Measurements from ENCODE around the gene NCOA7. TPM values are rescaled to one million over a fixed set of nuclear protein-coding genes. Genes with fewer than 3 reads are reported as not detected.

The NCOA7 gene
- total RNA-seq, 1 experiment from 2014 or later: 9.4 TPM

DNA sequence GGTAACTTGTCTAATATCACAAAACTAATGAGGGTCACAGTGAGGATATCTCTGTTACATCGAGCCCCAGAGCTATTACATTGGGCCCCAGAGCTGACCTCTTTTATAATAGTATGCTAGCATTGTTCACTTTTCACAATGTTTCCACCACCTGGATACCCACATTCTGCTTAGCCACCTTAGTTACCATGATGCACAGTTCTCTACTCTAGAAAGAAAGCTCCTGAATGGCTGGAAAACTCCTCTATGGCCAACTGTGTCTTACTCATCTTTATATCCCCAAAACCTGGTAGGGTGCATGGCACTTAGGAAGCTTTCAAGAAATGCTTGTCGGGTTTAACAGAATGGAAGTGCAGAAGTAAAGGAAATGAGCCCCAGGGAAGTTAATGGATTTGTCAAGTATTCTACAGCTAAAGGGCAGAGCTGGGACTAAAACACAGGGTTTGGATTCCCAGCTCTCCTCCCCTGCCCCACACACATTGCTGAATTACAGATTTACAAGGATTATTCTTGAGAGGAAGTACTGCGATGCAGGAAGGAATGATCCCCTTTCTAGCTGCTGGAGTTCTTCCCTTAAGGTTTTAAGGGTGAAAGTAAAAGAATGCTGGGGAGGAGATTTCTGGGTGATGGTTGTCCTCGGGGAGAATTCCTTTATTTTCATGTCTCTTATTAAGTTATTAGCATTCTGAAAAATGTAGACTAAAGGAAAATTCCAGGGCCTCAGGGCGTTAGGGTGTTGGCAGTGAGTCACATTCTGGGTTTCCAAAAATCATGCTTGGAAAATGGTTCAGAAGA, 149.7 kb downstream of the NCOA7 start:
- no peak overlapping the region for H3K14ac ChIP-seq (ENCODE audit: insufficient read depth, low read length)
- no peak overlapping the region for H3K23ac ChIP-seq (ENCODE audit: insufficient read length, low read depth, low read length)
- H2AK5ac ChIP-seq (ENCODE audit: insufficient read length, low read length): no peak overlapping the region
- H4K8ac ChIP-seq (replicated peaks; ENCODE audit: insufficient read length, low read depth, low read length): no peak overlapping the region
- H4K91ac ChIP-seq (ENCODE audit: insufficient read length, low read depth, low read length): no peak overlapping the region
- H2BK15ac ChIP-seq (ENCODE audit: low read depth, low read length): no peak overlapping the region
- no peak overlapping the region for H2AFZ ChIP-seq (ENCODE audit: low read length)
- H3K56ac ChIP-seq (ENCODE audit: insufficient read length, low read depth, low read length): no peak overlapping the region
- no peak overlapping the region for H3K27ac Mint-ChIP-seq
- H2BK5ac ChIP-seq (ENCODE audit: insufficient read length, low read length): no peak overlapping the region
- H3K36me3 Mint-ChIP-seq (ENCODE audit: insufficient read depth in 1 of 3, low read depth in 3 of 3): no peaks in the 10 kb centered on the region; a peak in 1 of 7 replicates
- no peak overlapping the region for H3K18ac ChIP-seq (ENCODE audit: insufficient read length, low read depth, low read length)
- H3K79me1 ChIP-seq (ENCODE audit: insufficient read depth, low read depth, low read length, poor library complexity, severe bottlenecking): no peaks in the 10 kb centered on the region
- no peak overlapping the region for H3T11ph ChIP-seq (ENCODE audit: low read length)
- H3K27me3 Mint-ChIP-seq (ENCODE audit: low read depth): peaks cover 4% of the 10 kb centered on the region
- H4K5ac ChIP-seq (ENCODE audit: insufficient read length, low read depth, low read length): no peak overlapping the region
- TF ChIP-seq, protein P1, sequence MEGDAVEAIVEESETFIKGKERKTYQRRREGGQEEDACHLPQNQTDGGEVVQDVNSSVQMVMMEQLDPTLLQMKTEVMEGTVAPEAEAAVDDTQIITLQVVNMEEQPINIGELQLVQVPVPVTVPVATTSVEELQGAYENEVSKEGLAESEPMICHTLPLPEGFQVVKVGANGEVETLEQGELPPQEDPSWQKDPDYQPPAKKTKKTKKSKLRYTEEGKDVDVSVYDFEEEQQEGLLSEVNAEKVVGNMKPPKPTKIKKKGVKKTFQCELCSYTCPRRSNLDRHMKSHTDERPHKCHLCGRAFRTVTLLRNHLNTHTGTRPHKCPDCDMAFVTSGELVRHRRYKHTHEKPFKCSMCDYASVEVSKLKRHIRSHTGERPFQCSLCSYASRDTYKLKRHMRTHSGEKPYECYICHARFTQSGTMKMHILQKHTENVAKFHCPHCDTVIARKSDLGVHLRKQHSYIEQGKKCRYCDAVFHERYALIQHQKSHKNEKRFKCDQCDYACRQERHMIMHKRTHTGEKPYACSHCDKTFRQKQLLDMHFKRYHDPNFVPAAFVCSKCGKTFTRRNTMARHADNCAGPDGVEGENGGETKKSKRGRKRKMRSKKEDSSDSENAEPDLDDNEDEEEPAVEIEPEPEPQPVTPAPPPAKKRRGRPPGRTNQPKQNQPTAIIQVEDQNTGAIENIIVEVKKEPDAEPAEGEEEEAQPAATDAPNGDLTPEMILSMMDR (conservative IDR thresholded peaks at IDR 0.05): no peak
- no peaks in the 10 kb centered on the region for H3K4me1 ChIP-seq (ENCODE audit: insufficient read depth, low read length)
- no peak overlapping the region for H2BK12ac ChIP-seq (ENCODE audit: insufficient read length, low read depth, low read length)
- H3K9me3 ChIP-seq (ENCODE audit: control insufficient read depth, low read depth, low read length): no peaks in the 10 kb centered on the region
- DNase-seq: no peak
- no peaks in the 10 kb centered on the region for H3K4me1 Mint-ChIP-seq
- no CpG with 5 or more reads among the region's 5 CpGs for WGBS (ENCODE audit: extremely low coverage, insufficient read length, low lambda C conversion rate)
- H3K9ac ChIP-seq (ENCODE audit: extremely low read depth, insufficient read length, low read length): no peak overlapping the region
- H3K4me2 ChIP-seq (ENCODE audit: insufficient read depth, insufficient read length, low read length): no peak overlapping the region
- H3K27me3 ChIP-seq (ENCODE audit: insufficient read depth, low read length): no peaks in the 10 kb centered on the region
- no peak overlapping the region for H3K4ac ChIP-seq (ENCODE audit: low read depth, low read length)
- H2BK120ac ChIP-seq (ENCODE audit: low read depth, low read length, poor library complexity, severe bottlenecking): no peak overlapping the region
- no peak overlapping the region for H3K4me3 Mint-ChIP-seq
- H3K79me2 ChIP-seq (ENCODE audit: insufficient read depth, low read length): no peaks in the 10 kb centered on the region
- no peaks in the 10 kb centered on the region for H3K9me3 Mint-ChIP-seq
- H4K20me1 ChIP-seq (ENCODE audit: control insufficient read depth, insufficient read depth, insufficient read length): no peaks in the 10 kb centered on the region
- H3K23me2 ChIP-seq (ENCODE audit: insufficient read length, low read depth, low read length, poor library complexity, severe bottlenecking): no peaks in the 10 kb centered on the region
- no peak overlapping the region for H2BK20ac ChIP-seq (ENCODE audit: low read depth, low read length, poor library complexity, severe bottlenecking)
- H3K27ac ChIP-seq (ENCODE audit: insufficient read length, low read depth, low read length): no peak overlapping the region
